ENCODE results near the gene FBXO34. TPM values are rescaled to one million over a fixed set of nuclear protein-coding genes. Genes with fewer than 3 reads are reported as not detected.

FBXO34 gene
- total RNA-seq, 1 donor from 2014 or later, result 17.1 TPM

DNA sequence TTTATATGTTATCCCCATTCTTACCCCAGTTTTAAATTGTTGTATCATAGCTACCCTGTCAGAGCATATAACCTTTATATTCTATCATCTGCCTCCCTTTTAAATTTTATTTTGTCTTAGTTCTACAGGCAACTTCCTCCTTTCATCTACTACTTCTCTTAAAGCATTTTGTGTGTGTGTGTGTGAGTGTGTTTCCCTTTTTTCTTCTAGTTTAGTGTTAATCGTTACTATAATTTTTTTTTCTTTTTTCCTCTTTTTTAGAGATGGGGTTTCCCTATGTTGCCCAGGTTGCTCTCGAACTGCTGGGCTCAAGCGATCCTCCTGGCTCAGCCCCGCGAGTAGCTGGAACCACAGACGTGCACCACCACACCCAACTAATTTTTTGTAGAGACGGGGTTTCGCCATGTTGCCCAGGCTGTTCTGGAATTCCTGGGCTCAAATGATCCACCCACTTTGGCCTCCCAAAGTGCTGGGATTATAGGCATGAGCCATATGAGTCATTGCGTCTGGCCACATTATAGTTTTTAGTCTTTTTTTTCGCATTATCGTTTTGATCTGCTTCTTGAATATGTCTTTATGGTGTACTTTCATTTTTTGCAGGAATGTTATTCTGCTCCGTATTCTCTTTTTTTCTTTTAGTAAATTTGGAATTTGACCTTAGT is 33.1 kb upstream of the FBXO34 start:
- TF ChIP-seq, protein P1, sequence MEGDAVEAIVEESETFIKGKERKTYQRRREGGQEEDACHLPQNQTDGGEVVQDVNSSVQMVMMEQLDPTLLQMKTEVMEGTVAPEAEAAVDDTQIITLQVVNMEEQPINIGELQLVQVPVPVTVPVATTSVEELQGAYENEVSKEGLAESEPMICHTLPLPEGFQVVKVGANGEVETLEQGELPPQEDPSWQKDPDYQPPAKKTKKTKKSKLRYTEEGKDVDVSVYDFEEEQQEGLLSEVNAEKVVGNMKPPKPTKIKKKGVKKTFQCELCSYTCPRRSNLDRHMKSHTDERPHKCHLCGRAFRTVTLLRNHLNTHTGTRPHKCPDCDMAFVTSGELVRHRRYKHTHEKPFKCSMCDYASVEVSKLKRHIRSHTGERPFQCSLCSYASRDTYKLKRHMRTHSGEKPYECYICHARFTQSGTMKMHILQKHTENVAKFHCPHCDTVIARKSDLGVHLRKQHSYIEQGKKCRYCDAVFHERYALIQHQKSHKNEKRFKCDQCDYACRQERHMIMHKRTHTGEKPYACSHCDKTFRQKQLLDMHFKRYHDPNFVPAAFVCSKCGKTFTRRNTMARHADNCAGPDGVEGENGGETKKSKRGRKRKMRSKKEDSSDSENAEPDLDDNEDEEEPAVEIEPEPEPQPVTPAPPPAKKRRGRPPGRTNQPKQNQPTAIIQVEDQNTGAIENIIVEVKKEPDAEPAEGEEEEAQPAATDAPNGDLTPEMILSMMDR (conservative IDR thresholded peaks at IDR 0.05), result no peak
- H3K9me3 Mint-ChIP-seq, result peaks cover 3% of the 10 kb centered on the region
- H3K36me3 Mint-ChIP-seq (ENCODE audit: low read depth), result no peaks in the 10 kb centered on the region
- H3K4me1 Mint-ChIP-seq, result no peaks in the 10 kb centered on the region
- DNase-seq (ENCODE audit: low read depth, low spot score), result no peak
- no peak overlapping the region for H3K27ac Mint-ChIP-seq (ENCODE audit: unreplicated experiment)
- H3K27me3 Mint-ChIP-seq (ENCODE audit: low read depth), result peaks cover 61% of the 10 kb centered on the region
- no peak overlapping the region for H3K4me3 Mint-ChIP-seq

DNA sequence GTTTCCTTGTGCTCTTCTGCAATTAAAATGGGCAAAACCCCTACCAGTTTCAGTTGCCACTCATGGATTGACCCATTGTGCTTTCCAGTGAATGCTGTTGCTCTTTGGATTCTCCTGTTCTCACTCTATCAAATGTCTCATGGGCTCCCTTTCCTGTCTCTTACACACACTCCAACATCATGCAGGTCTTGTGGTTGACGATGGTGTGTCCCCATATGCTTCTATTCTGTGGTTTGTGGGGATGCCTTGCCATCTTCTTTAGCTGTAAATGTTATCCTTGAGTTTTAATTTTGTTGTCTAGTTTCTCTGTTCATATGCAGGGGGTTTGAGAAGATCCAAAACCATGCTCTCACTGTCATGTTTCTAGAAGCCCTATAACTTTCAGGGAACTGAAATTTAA is 31.9 kb upstream of the FBXO34 start:
- H3K27ac Mint-ChIP-seq (ENCODE audit: unreplicated experiment), result peak overlapping the region; percentile 15
- no peak overlapping the region for H3K4me3 Mint-ChIP-seq
- no peaks in the 10 kb centered on the region for H3K36me3 Mint-ChIP-seq (ENCODE audit: low read depth)
- H3K27me3 Mint-ChIP-seq (ENCODE audit: low read depth), result peaks cover 61% of the 10 kb centered on the region
- H3K4me1 Mint-ChIP-seq, result no peaks in the 10 kb centered on the region
- H3K9me3 Mint-ChIP-seq, result peaks cover 3% of the 10 kb centered on the region
- DNase-seq (ENCODE audit: low read depth, low spot score), result no peak
- TF ChIP-seq, protein P1 (conservative IDR thresholded peaks at IDR 0.05), result no peak

DNA sequence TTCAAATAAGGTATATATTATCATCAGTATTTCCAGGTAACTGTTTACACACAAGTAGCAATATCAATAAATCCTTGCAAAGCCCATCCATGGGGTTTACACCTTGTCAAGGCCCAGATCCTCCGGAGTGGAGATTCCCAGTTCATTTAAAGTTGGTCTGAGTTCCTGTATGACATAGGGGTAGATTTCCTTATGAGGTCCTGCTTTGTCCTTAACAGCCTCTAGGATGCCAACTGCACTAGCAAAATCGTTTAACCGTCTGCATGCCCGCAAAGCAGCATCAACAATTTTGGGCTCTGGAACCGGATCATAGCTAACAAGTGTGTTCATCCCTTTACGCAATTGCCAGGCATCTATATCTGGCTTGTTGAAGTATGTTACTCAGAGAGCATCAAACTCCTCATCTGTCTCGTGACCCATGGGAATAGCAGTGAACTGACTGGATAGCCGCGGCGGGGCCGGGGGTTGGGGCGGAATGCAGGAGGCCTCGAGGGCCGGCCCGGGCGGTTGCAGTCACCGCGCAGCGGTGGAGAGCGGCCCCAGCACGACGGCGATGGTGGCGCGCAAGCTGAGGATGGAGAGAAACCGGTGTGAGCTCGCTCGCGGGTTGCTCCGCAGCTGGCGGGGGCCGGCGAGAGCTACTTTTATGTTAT is 30.6 kb upstream of the FBXO34 start:
- peak; percentile 8 for DNase-seq (ENCODE audit: low read depth, low spot score)
- Mint-ChIP-seq H3K9me3 (peaks cover 3% of the 10 kb centered on the region), H3K27me3 (ENCODE audit: low read depth) (peaks cover 54% of the 10 kb centered on the region), H3K4me1 (no peaks in the 10 kb centered on the region), H3K27ac (ENCODE audit: unreplicated experiment) (no peak overlapping the region), H3K36me3 (ENCODE audit: low read depth) (no peaks in the 10 kb centered on the region), H3K4me3 (no peak overlapping the region)
- TF ChIP-seq, protein P1 (conservative IDR thresholded peaks at IDR 0.05), result no peak

DNA sequence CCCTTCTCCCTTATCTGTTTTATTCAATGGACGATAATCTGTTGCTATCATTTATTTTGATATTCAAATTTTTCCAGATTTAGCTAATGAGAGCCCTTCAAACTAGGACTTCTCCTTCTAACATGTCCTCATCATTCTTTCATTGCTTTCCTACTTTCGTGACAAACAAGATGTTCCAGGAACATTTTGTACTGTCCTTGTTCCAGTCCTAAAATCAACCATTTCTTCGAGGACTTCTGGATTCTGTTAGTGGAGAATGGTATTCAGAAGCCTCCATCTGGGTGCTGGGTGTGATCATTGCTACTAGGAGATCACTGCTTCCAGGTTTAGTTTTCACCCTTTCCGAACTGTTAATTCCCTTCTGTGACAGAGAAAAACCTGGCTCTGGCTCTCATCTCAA is 29.5 kb upstream of the FBXO34 start:
- no peaks in the 10 kb centered on the region for H3K36me3 Mint-ChIP-seq (ENCODE audit: low read depth)
- no peak overlapping the region for H3K27ac Mint-ChIP-seq (ENCODE audit: unreplicated experiment)
- peaks cover 55% of the 10 kb centered on the region for H3K27me3 Mint-ChIP-seq (ENCODE audit: low read depth)
- TF ChIP-seq, protein P1 (conservative IDR thresholded peaks at IDR 0.05), result no peak
- no peak overlapping the region for H3K4me3 Mint-ChIP-seq
- H3K9me3 Mint-ChIP-seq, result no peaks in the 10 kb centered on the region
- no peak for DNase-seq (ENCODE audit: low read depth, low spot score)
- H3K4me1 Mint-ChIP-seq, result no peaks in the 10 kb centered on the region

DNA sequence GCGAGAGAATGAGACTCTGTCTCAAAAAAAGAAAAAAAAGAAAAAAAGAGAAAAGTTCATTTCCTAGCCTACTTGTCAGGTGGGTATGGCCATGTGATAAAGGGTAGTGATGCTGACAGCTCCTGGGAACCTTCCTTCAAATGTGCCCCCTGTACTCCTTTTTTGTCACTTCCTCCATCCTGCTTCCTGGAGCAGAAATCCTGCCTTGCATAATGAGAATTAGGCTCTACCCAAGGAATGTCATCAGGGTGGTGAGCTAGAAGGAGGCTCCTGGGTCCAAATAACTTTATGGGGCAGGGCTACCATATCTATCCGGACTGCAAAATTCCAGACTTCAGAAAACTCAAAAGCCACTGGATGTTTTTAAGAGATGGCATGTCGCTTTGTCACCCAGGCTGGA is 27.8 kb upstream of the FBXO34 start:
- no peak for DNase-seq (ENCODE audit: low read depth, low spot score)
- TF ChIP-seq, protein P1 (conservative IDR thresholded peaks at IDR 0.05), result no peak
- H3K27ac Mint-ChIP-seq (ENCODE audit: unreplicated experiment), result no peak overlapping the region
- no peaks in the 10 kb centered on the region for H3K9me3 Mint-ChIP-seq
- H3K4me1 Mint-ChIP-seq, result no peaks in the 10 kb centered on the region
- peaks cover 63% of the 10 kb centered on the region for H3K27me3 Mint-ChIP-seq (ENCODE audit: low read depth)
- H3K4me3 Mint-ChIP-seq, result no peak overlapping the region
- H3K36me3 Mint-ChIP-seq (ENCODE audit: low read depth), result no peaks in the 10 kb centered on the region

Data from neural crest cell (in vitro differentiated cells).